GM12892 (cell line): ENCODE measurements around the gene SMAD1.

Experiments used
- POLR2A ChIP-seq: IDR thresholded peaks from 2 replicates; pipeline ENCODE4 v1.6.1; 2011; ENCODE audit warnings: low read depth, low read length, control low read depth
- TAF1 ChIP-seq: IDR thresholded peaks from 2 replicates; pipeline ENCODE4 v1.6.1; 2011; ENCODE audit warnings: low read depth, mild to moderate bottlenecking, control low read depth, low read length, borderline replicate concordance

DNA sequence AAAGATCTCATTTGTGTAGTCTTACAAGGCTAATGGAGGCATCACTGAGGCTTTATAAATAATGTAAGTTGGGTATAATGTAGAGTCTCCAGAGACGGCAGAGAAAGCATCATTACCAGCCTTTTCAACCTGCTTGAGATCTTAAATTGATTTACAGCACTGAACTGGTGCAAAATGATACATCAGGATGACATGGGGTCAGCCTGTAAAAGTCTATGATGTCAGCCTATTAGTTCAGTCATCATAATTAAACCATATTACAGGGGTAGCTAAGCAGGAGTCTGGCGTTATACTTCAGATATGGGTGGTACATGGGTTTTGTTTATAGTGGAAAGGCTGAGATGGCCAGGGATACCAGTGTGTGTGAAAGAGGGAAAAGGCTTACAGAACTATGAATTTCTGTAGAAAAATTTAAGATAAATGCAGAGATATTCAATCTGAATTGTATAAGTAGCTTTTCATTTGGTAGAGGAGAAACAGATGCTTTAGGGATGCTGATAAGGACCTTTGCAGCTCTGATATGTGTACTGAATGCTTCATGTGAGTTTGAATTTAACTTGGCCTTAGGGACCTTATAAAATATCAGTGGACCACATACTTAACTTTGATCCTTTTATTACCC is 2.7 kb downstream of the SMAD1 start:
- no peak for TF ChIP-seq POLR2A
- no peak for TF ChIP-seq TAF1
